Posterior cingulate gyrus (tissue), 11 donors: Measurements from ENCODE around the gene COL16A1.

Experiments
- DNase-seq, 10 donors: peaks; one replicate each; pipeline versions ENCODE4 v3.0.0 to v3.0.0-alpha.2; 2020 to 2021; ENCODE audit warnings: mixed read lengths in 3 of 10
- intact Hi-C: fragments of 100-400 bp; cut with DNase I; formaldehyde crosslinking; loops from one replicate; pipeline ENCODE4 v1.15.1; 2023

The COL16A1 gene

GRCh38 chr1:31654474-31654776 lies 49.4 kb downstream of the COL16A1 start:
- intact Hi-C loops: no loop called here
- no peak for DNase-seq

- peak in 1 of 10 donors; percentile 77 for DNase-seq
- intact Hi-C loops: no loop called here
Observed at GRCh38 chr1:31653717-31654473, 49.9 kb downstream of the COL16A1 start.

- intact Hi-C loops: no loop called here
- DNase-seq: peak in 1 of 10 donors; percentile 26
Observed at GRCh38 chr1:31652891-31653499, 50.8 kb downstream of the COL16A1 start.

- peak in 1 of 10 donors; percentile 60 for DNase-seq
- intact Hi-C loops: no loop called here
Observed at GRCh38 chr1:31651766-31652165, 52.1 kb downstream of the COL16A1 start.

GRCh38 chr1:31651089-31651420 lies 52.8 kb downstream of the COL16A1 start:
- intact Hi-C loops: no loop called here
- no peak for DNase-seq

GRCh38 chr1:31650161-31651088 lies 53.4 kb downstream of the COL16A1 start:
- DNase-seq: peak in 1 of 10 donors; percentile 24
- intact Hi-C loops: no loop called here

- intact Hi-C loops: no loop called here
- no peak for DNase-seq
Observed at GRCh38 chr1:31648641-31649357, 55.0 kb downstream of the COL16A1 start.

GRCh38 chr1:31648190-31648589 lies 55.6 kb downstream of the COL16A1 start:
- peak in 1 of 10 donors; percentile 22 for DNase-seq
- intact Hi-C loops: no loop called here

GRCh38 chr1:31647106-31647505 lies 56.7 kb downstream of the COL16A1 start:
- DNase-seq: peak in 1 of 10 donors; percentile 8

GRCh38 chr1:31646259-31646960 lies 57.4 kb downstream of the COL16A1 start:
- intact Hi-C loops: no loop called here
- DNase-seq: peak in 1 of 10 donors; percentile 7

More at GRCh38 chr1:31647106-31647505, 56.7 kb downstream of the COL16A1 start:
- intact Hi-C loops: no loop called here

- DNase-seq: no peak
- intact Hi-C loops: no loop called here
Observed at GRCh38 chr1:31645274-31645568, 58.6 kb downstream of the COL16A1 start.

- peak; percentile 99 to 100 (median 100) for DNase-seq
- intact Hi-C loops: no loop called here
Observed at GRCh38 chr1:31644560-31645273, 59.1 kb downstream of the COL16A1 start, which contains the start of gene PEF1. Gene PEF1 (minus strand): TSS chr1:31644876. CDS start chr1:31644864, 12 bp downstream.

- no peak for DNase-seq
- intact Hi-C loops: no loop called here
Observed at GRCh38 chr1:31643976-31644559, 59.7 kb downstream of the COL16A1 start.

- intact Hi-C loops: no loop called here
- DNase-seq: no peak
Observed at GRCh38 chr1:31642897-31643296, 60.9 kb downstream of the COL16A1 start.

- peak in 1 of 10 donors; percentile 11 for DNase-seq
- intact Hi-C loops: no loop called here
Observed at GRCh38 chr1:31642366-31642765, 61.5 kb downstream of the COL16A1 start.

GRCh38 chr1:31640964-31641363 lies 62.9 kb downstream of the COL16A1 start:
- intact Hi-C loops: no loop called here
- DNase-seq: no peak

GRCh38 chr1:31640179-31640578 lies 63.6 kb downstream of the COL16A1 start:
- intact Hi-C loops: no loop called here

GRCh38 chr1:31639543-31639942 lies 64.3 kb downstream of the COL16A1 start:
- DNase-seq: peak in 1 of 10 donors; percentile 2
- intact Hi-C loops: no loop called here

More at GRCh38 chr1:31640179-31640578, 63.6 kb downstream of the COL16A1 start:
- no peak for DNase-seq
